Left forelimb (tissue), 1 donor: ENCODE results near the gene UBE2D2.

Source experiments
- DNase-seq: peaks from one replicate; pipeline ENCODE4 v3.0.0-alpha.2; 2018; ENCODE audit warnings: low spot score

The UBE2D2 gene

GRCh38 chr5:139648205-139649081 is 87.3 kb downstream of the UBE2D2 start, which contains the start of gene CXXC5:
TSS of gene CXXC5 (plus strand) at chr5:139648349. CDS start at chr5:139680524, 32,175 bp downstream.
- DNase-seq = peak; percentile 88

GRCh38 chr5:139649082-139649991 is 88.2 kb downstream of the UBE2D2 start:
- no peak for DNase-seq

- no peak for DNase-seq
These were observed 89.0 kb downstream of the UBE2D2 start for GRCh38 chr5:139650031-139650688.

GRCh38 chr5:139650689-139651042 is 89.5 kb downstream of the UBE2D2 start:
- no peak for DNase-seq

GRCh38 chr5:139651043-139651834 is 90.1 kb downstream of the UBE2D2 start:
- DNase-seq = no peak

- DNase-seq = no peak
These were observed 91.0 kb downstream of the UBE2D2 start for GRCh38 chr5:139651853-139652787.

- DNase-seq = no peak
These were observed 91.7 kb downstream of the UBE2D2 start for GRCh38 chr5:139652788-139653241.

- DNase-seq = no peak
These were observed 92.5 kb downstream of the UBE2D2 start for GRCh38 chr5:139653616-139654015.

- no peak for DNase-seq
These were observed 93.3 kb downstream of the UBE2D2 start for GRCh38 chr5:139654464-139654863.

- no peak for DNase-seq
These were observed 93.8 kb downstream of the UBE2D2 start for GRCh38 chr5:139654871-139655491.

- DNase-seq = no peak
These were observed 94.7 kb downstream of the UBE2D2 start for GRCh38 chr5:139655727-139656271.

- DNase-seq = no peak
These were observed 96.5 kb downstream of the UBE2D2 start for GRCh38 chr5:139657363-139658321.

GRCh38 chr5:139658501-139658927 is 97.4 kb downstream of the UBE2D2 start:
- DNase-seq = no peak

- no peak for DNase-seq
These were observed 98.0 kb downstream of the UBE2D2 start for GRCh38 chr5:139658928-139659667.

GRCh38 chr5:139659695-139660101 is 98.6 kb downstream of the UBE2D2 start:
- DNase-seq = no peak

- no peak for DNase-seq
These were observed 99.2 kb downstream of the UBE2D2 start for GRCh38 chr5:139660105-139660922.
